Calu3 (cell line): ENCODE results near the gene KLKB1. TPM values are rescaled to one million over a fixed set of nuclear protein-coding genes. Genes with fewer than 3 reads are reported as not detected.
"Not testable (repeated sequence)": the region's sequence is repeated elsewhere in the genome, so short reads cannot be mapped to it uniquely, and the experiment has no call there.

Experiments used
- BruUV-seq: library from RNA; stranded (reverse); fragments of 400-500 nt; replicated peaks from 2 replicates; lab custom pipeline; 2021; lab: Mats Ljungman, UMichigan
- CTCF ChIA-PET: fragments of 300-600 bp; sonication (Branson Sonifier 250); formaldehyde crosslinking; loops from one replicate; lab custom pipeline; 2022; ENCODE audit warnings: antibody characterized with exemption; lab: Charles Lee
- DNase-seq: peaks from one replicate; pipeline ENCODE4 v3.0.0; 2022
- H3K27ac Mint-ChIP-seq: one replicate; pipeline ENCODE4 v1.8.0; 2022; ENCODE audit warnings: mixed read lengths; ENCODE audit not compliant: unreplicated experiment
- H3K27me3 Mint-ChIP-seq: one replicate; pipeline ENCODE4 v1.8.0; 2022; ENCODE audit warnings: mixed read lengths; ENCODE audit not compliant: unreplicated experiment
- H3K36me3 Mint-ChIP-seq: one replicate; pipeline ENCODE4 v1.8.0; 2022; ENCODE audit warnings: mild to moderate bottlenecking, moderate library complexity, mixed read lengths; ENCODE audit not compliant: insufficient read depth, unreplicated experiment
- H3K4me1 Mint-ChIP-seq: one replicate; pipeline ENCODE4 v1.8.0; 2022; ENCODE audit warnings: mild to moderate bottlenecking, low read depth, mixed read lengths; ENCODE audit not compliant: unreplicated experiment
- H3K4me3 Mint-ChIP-seq: one replicate; pipeline ENCODE4 v1.8.0; 2022; ENCODE audit warnings: mild to moderate bottlenecking, low read depth, moderate library complexity, mixed read lengths; ENCODE audit not compliant: unreplicated experiment
- H3K9me3 Mint-ChIP-seq: one replicate; pipeline ENCODE4 v1.8.0; 2022; ENCODE audit warnings: low read depth, mixed read lengths; ENCODE audit not compliant: unreplicated experiment
- intact Hi-C: fragments of 100-400 bp; cut with micrococcal nuclease; formaldehyde crosslinking; loops from one replicate; pipeline ENCODE4 v1.10.0; 2022; ENCODE audit not compliant: unreplicated experiment
- total RNA-seq: library from RNA; stranded (reverse); gene quantifications from 2 replicates; pipeline ENCODE4 v1.2.3, GENCODE V29; 2022
- TF ChIP-seq, protein P1 (sequence below): fragments of 200-600 bp; IDR thresholded peaks from one replicate; pipeline ENCODE4 v1.8.0; 2022; ENCODE audit warnings: antibody characterized with exemption; ENCODE audit not compliant: unreplicated experiment

The KLKB1 gene
- total RNA-seq, 1 experiment from 2014 or later: 2.9 TPM

GRCh38 chr4:186272699-186273391 lies 45.5 kb downstream of the KLKB1 start:
- H3K4me1 Mint-ChIP-seq: no peaks in the 10 kb centered on the region
- H3K4me3 Mint-ChIP-seq: no peak overlapping the region
- H3K27ac Mint-ChIP-seq: no peak overlapping the region
- BruUV-seq: no TSS peak
- no peaks in the 10 kb centered on the region for H3K36me3 Mint-ChIP-seq
- no peaks in the 10 kb centered on the region for H3K9me3 Mint-ChIP-seq
- no peaks in the 10 kb centered on the region for H3K27me3 Mint-ChIP-seq
- TF ChIP-seq, protein P1, sequence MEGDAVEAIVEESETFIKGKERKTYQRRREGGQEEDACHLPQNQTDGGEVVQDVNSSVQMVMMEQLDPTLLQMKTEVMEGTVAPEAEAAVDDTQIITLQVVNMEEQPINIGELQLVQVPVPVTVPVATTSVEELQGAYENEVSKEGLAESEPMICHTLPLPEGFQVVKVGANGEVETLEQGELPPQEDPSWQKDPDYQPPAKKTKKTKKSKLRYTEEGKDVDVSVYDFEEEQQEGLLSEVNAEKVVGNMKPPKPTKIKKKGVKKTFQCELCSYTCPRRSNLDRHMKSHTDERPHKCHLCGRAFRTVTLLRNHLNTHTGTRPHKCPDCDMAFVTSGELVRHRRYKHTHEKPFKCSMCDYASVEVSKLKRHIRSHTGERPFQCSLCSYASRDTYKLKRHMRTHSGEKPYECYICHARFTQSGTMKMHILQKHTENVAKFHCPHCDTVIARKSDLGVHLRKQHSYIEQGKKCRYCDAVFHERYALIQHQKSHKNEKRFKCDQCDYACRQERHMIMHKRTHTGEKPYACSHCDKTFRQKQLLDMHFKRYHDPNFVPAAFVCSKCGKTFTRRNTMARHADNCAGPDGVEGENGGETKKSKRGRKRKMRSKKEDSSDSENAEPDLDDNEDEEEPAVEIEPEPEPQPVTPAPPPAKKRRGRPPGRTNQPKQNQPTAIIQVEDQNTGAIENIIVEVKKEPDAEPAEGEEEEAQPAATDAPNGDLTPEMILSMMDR: no peak
- no peak for DNase-seq
- CTCF ChIA-PET: no interaction called here
- intact Hi-C loops: no loop called here

- H3K9me3 Mint-ChIP-seq, H3K27me3 Mint-ChIP-seq, BruUV-seq, H3K4me1 Mint-ChIP-seq, H3K27ac Mint-ChIP-seq, intact Hi-C loops, H3K4me3 Mint-ChIP-seq, CTCF ChIA-PET, DNase-seq, H3K36me3 Mint-ChIP-seq: not testable (repeated sequence)
These were observed 46.1 kb downstream of the KLKB1 start for GRCh38 chr4:186273392-186273789.

DNA sequence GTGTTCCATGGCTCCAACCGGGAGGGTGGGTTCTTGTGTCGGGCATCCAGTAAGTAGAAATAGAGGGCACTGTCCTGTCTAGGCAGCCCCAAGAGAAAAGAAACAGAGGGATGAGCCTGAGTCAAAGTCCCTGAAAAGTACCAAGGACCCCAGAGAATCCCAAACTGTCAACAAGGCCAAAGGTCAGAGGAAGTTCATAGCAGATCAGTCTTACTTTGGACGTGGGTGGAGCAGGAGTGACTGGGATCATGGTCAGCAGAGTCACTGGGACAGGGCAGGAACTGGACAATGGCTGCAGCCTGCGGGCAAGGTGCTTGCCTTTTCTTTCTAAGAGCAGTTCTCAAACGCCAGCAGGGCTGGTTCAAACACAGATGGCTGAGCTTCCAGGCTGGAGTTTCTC lies 56.0 kb downstream of the KLKB1 start:
- H3K4me3 Mint-ChIP-seq: no peak overlapping the region
- no peaks in the 10 kb centered on the region for H3K9me3 Mint-ChIP-seq
- TF ChIP-seq, protein P1: no peak
- no peaks in the 10 kb centered on the region for H3K27me3 Mint-ChIP-seq
- intact Hi-C loops: no loop called here
- BruUV-seq: no TSS peak
- no peaks in the 10 kb centered on the region for H3K36me3 Mint-ChIP-seq
- H3K4me1 Mint-ChIP-seq: no peaks in the 10 kb centered on the region
- H3K27ac Mint-ChIP-seq: no peak overlapping the region
- CTCF ChIA-PET: no interaction called here
- no peak for DNase-seq

- TF ChIP-seq, protein P1: no peak
- no peak overlapping the region for H3K27ac Mint-ChIP-seq
- no peaks in the 10 kb centered on the region for H3K36me3 Mint-ChIP-seq
- H3K9me3 Mint-ChIP-seq: no peaks in the 10 kb centered on the region
- no peaks in the 10 kb centered on the region for H3K27me3 Mint-ChIP-seq
- intact Hi-C loops: no loop called here
- no peak for DNase-seq
- BruUV-seq: no TSS peak
- CTCF ChIA-PET: no interaction called here
- no peaks in the 10 kb centered on the region for H3K4me1 Mint-ChIP-seq
- no peak overlapping the region for H3K4me3 Mint-ChIP-seq
These were observed 57.8 kb downstream of the KLKB1 start for GRCh38 chr4:186285147-186285546.

GRCh38 chr4:186286581-186286980 lies 59.3 kb downstream of the KLKB1 start:
- H3K4me3 Mint-ChIP-seq: no peak overlapping the region
- CTCF ChIA-PET: no interaction called here
- TF ChIP-seq, protein P1: no peak
- no TSS peak for BruUV-seq
- no peaks in the 10 kb centered on the region for H3K4me1 Mint-ChIP-seq
- DNase-seq: no peak
- H3K27me3 Mint-ChIP-seq: no peaks in the 10 kb centered on the region
- H3K9me3 Mint-ChIP-seq: no peaks in the 10 kb centered on the region
- intact Hi-C loops: no loop called here
- H3K27ac Mint-ChIP-seq: no peak overlapping the region
- no peaks in the 10 kb centered on the region for H3K36me3 Mint-ChIP-seq
